HG03280 (cell line): ENCODE results near the gene DST.
"Not testable (repeated sequence)": the region's sequence is repeated elsewhere in the genome, so short reads cannot be mapped to it uniquely, and the experiment has no call there.

Experiments used
- ATAC-seq: cut with Tn5 transposase; IDR thresholded peaks from one replicate; pipeline ENCODE4 v1.9.1; 2021; ENCODE audit warnings: mild to moderate bottlenecking, moderate library complexity; ENCODE audit not compliant: unreplicated experiment

The DST gene

DNA sequence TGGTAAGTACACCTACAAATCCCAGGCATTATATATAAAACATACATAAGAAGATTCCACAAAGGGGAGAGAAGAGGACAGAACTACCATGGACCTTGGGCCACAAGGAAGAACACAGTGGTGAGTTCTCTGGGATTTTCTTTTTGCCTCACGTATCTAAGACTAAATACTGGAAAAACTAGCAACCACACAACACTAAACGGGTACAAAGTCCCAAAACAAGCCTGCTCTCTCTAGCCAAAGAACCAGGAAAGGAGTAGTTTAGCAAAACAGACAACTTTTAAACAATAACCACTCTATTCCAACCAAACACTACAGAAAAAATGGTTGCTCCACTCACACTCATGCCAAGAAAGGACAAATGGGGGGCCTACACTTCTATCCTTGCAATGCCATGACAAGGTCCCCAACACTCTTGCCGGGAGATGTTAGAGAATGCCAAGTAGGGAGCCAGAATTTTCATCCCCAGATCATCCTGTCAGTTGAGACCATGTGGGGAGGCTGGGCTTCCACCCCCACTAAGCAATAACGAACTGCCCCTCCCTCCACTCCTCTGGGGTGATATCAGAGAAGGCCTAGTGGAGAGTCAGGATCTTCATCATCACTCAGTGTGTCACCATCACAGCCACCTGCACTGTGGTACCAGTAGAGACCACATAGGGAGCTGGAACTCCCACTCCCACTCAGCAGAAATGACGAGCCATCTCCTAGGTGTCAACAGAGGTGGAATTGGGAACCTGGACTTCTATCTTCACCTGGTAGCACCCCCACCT, 123.5 kb downstream of the DST start:
- ATAC-seq, result no peak

DNA sequence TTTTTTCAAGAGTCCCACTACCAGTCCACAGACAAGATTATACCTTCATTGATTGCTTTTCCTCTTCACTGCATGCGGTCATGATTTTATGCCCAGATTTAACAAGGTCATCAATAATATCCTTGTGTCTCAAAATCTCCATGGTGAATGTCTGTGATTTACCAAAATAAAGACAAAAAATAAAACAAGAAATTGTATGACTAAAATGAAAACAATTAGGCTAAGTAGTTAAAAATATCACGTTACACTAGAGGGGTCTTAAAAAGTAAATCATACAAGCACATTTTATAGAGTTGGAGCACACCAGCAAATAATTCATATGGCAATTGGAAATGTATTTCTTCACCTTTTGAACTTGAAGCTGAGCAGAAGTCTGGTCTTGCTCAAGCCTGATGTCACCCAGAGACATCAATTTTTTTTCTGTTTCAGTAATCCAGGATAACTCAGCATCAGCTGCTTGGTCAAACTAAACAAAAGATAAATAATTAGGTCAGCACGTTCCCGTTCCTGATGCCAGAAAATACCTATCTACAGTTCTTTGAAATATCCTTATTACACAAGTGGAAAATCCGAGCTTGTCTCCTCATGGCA, 125.4 kb downstream of the DST start:
- no peak for ATAC-seq

DNA sequence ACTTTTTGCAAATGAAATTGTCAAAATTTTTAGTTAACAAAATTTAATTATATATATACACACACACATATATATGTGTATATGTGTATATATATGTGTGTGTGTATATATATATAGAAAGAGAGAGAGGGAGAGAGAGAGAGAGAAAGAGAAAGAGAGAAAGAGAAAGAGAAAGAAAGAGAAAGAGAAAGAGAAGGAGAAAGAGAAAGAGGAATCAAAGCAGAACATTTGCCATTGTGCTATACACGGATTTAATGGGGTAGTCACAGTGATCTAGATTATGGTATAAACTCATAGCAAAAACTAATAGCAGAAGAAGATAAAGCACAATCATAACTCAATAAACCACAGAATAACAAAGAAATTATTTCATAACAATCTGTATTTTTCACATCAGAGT, 126.7 kb downstream of the DST start:
- no peak for ATAC-seq

DNA sequence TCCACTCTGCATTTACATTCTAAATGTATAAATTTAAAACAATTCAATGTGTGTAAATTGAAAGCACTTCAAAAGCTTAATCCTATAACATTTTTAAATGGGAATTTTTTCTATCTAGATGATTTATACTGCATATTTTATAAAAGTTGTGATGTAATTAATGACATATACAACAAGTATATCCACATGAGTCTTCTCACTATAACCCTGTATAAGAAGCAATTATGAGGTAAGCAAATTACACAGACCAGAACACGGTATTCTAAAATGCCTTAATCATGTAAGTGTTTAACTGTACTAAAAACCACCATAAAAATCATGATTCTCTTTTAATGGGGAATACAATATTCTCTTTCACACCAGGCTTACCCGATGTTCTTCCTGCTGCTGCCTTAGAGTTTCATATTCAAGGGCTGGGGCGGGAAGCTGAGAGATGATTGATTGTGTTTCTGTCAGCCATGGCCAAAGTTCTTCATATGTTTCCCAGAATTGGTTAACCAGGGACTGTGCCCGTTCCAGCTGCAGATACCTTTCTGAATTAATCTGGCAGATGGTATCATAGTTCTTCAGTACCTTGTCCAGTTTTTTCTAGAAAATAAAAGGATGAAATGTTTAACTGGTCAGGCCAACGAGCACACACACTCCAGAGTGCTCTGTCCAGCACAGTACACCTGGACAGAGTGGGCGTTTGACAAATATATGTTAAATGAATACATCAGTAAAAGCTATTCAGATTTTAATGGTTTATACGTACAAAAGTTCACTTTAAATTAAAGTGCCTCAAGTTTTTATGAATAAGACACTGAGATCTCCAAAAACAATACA, 127.4 kb downstream of the DST start:
- ATAC-seq, result no peak

DNA sequence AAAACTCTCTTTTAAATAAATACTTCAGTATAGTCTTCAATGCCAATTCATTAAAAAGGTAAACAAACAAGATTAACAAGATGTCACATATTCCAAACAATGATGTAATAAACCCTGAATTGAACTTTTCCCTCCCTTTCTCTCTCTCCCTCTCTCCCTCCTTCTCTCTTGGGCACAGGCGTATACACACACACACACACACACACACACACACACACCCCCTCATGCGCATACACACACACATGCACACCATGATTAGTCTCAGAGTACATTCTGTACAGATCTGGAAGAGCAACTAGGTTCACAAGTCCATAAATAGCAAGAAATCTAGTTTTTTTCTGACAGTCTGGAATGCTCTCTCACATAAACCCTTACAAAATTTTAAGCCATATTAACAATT, 128.3 kb downstream of the DST start:
- ATAC-seq, result no peak

DNA sequence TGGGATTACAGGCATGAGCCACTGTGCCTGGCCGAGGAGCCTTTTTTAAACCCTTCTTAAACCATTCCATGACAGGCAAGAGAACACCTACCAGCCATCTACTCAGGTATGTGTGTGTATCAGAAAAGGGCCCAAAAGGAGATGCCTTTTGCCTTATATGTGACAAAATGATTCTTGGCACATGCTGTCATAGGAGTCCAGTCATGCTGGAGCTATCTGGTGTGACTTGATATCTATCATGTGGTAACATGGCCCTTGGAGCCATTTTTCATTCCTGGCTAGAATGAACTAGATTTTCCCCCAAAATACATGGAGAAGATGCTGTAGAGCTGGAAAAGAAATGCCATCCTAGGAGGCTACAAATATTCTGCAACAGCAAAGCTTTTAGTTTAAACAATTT, 129.1 kb downstream of the DST start:
- ATAC-seq, result no peak

DNA sequence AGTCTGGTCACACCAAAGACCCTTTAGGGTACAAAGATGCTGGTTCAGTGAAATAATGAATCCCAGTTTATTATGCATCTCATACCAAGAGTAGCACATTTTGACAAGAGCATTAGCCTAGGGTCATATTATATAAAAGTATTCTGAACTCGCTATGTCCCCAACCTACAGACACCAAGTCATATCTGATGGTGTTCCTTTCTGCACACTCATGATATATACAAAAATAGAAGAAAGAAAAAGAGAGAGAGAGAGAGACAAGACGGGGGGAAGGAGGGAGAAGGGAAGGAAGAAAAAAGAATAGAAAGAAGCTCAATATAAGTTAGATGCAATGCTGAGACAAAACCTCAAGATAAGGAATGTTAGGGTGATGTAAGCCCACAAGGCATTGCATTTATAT, 131.1 kb downstream of the DST start:
- no peak for ATAC-seq

DNA sequence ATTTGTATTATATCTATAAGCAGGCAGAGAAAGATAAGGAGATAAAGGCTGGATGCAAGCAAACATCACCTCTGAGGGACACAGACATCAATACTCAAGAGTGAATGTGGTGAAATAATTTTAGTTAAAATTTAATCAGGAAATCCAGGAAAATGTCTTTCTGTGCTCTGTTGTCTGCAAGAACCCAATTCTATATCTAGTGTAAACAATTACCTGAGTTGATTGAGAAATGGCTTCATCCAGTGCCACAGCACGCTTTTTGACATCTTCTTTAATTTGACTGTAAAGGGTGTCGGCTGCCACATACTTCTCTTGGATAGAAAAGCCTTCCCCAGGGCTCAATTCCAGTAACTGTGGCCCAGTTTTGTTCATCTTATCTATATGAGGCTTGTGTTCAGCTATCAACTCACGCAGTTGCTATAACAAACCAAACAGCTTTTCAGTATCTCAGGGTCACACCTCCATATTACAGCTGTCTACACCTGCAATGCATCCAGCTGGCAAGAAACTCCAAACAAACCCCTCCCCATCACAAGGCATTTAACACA, 131.6 kb downstream of the DST start:
- no peak for ATAC-seq

DNA sequence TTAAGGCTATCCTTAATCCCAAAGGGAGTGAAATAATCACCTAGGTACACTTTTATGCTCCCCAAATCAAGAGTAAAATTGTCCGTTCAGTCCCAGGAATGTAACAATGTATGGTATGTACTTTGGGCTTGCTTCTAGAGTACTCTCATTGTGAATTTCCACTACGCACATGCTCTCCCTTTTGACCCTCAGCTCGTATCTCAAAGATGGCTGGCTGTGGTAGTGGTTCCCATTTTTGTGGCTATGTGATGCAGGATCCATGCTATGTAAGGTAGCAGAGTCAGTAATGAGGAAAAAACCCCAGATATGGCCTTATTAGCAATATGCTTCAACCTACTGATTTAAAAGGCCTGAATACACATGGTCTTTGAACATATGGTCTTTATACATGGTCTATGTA, 133.7 kb downstream of the DST start:
- ATAC-seq, result no peak

DNA sequence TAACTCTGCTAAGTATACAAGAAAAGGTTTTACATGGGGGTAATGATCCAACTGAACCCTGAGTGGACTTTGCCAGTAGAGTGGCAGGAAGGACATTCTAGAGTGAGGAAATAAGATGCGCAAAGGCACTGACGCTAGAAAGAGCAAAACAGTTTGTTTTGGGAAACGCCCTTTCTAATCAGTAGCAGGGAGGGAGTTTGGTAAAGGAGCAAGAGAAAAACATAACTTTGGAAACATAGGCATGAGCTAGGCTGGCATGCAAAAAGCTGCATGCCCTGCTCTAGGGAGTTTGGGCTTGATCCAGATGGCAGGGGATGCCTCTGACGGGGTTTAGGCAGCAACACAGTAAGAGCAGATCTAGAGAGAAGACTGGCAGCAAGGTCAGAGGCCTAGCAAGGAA, 135.2 kb downstream of the DST start:
- ATAC-seq, result no peak

DNA sequence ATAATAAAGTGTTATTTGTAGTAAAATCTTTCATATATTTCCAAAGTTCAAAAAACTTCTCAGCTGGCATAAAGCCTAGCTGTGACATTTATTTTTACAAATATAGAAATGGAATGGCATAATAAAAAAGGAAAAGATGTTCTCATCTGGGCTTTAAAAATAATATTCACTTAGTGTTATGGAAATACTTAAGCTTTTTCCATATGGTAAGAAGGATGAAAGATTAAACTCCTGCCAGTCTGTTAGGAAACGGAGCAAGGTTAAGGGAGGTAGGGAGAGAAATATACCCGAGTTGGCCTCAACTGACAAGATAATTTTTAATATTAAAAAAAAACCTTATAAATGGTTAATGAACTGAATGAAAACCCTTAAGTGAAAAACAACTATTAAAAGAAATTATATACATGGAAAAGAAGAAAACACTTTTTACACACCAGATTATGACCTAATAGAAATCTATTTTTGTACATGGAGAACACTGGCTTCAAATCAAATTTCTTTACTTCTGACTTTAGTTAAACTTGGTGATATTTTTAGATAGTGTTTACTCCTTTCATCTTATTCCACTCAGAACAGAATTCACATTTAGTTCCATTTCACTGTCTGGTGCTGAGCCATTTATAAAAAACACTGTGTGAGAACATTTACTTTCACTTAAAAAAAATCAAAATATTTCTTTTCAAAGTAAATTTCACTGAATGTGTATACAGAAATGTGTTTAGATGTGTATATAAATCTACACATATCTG, 137.0 kb downstream of the DST start:
- no peak for ATAC-seq

DNA sequence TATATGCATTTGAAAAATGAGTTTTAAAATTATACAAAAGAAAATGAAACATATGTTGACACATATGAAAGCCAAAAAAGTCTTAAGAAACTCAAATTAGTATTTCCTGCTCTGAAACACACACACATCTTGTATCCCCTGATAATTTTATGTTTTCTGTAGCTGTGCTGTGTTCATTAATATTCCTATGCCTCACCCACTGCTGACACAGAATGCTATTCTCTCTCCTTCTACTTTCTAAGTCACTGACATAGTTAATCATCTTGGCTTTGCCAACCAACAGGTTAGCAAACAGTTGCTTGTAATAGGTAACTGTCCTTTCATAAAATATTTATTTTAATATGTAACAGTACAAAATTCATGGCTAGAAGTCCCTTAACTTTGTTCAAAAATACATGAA, 140.7 kb downstream of the DST start:
- no peak for ATAC-seq

DNA sequence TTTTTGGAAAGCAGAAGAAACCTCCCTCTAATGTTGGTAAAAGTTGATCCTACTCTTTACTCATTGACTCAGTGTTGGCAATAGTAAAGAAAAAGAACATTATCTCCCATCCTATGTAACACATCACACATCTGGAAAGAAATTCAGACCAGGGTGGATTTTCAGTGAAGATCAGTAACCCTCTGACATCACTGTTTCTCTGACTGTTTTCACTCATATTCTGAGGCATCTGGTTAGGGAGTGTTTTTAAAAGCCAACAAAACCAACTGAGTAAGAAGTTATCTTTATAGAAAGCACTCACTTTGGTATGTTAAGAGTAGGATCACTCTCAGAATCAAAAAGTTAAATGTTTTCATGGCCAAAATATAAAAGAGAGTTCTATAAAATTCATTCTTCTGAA, 143.6 kb downstream of the DST start:
- ATAC-seq, result no peak

DNA sequence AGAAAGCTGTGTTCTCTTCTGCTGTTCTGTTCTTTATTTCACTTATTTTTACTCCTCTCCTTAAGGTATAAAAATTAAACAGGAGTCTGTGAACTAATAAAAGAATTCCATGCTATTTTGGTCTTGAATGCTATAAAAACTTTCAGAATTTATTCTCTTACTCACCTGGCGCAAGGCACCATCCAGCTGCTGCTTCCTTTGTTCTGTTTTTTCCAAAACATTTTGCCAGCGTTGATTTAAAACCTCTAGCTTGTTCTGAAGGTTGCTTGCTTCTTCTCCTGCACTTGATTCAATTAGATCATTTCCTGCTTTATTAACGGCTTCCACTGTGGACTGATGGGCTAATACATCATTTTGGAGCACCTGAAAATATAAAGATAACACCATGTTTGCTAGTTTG, 145.0 kb downstream of the DST start:
- no peak for ATAC-seq

DNA sequence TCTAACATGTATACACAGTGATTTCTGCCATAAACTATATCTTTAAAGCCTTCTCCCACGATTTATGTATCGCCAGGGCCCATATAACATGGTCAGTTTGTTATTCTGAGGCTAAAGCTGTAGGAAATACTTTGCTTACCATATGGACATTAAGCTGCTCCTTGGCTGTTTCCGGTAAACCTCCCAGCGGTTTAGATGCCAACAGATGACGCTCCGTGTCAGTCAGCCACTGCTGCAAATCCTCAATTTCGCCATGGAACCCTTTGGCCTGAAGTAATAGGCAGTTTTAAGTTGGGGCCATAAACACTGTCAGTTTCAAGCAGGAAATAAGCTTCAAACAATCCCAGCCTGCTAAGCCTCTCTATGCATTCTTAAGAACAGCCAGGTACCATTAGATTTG, 145.4 kb downstream of the DST start:
- ATAC-seq, result no peak

DNA sequence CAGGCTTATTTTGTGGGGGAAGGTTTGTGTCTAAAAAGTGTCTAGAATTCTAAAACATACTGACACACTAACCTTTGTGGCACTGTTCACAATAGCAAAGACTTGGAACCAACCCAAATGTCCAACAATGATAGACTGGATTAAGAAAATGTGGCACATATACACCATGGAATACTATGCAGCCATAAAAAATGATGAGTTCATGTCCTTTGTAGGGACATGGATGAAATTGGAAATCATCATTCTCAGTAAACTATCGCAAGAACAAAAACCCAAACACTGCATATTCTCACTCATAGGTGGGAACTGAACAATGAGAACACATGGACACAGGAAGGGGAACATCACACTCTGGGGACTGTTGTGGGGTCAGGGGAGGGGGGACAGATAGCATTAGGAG, 146.0 kb downstream of the DST start:
- not testable (repeated sequence) for ATAC-seq

DNA sequence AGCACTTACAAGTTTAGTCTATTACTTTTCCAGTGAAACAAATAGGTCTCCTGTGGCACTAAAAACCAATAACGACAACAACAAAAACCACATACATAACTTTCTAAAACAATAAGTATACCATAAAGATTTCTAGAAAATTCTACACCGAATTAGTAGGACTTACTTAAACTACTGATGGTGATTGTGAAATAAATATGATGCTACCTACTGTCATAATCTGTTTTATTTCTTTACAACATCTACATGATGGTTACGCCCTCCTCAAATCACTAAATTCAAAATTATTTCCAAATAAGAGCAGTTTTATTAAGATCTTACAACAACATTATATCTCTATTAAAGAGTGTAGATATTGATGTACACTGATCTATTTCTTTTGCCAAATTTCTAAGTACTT, 147.0 kb downstream of the DST start:
- no peak for ATAC-seq

DNA sequence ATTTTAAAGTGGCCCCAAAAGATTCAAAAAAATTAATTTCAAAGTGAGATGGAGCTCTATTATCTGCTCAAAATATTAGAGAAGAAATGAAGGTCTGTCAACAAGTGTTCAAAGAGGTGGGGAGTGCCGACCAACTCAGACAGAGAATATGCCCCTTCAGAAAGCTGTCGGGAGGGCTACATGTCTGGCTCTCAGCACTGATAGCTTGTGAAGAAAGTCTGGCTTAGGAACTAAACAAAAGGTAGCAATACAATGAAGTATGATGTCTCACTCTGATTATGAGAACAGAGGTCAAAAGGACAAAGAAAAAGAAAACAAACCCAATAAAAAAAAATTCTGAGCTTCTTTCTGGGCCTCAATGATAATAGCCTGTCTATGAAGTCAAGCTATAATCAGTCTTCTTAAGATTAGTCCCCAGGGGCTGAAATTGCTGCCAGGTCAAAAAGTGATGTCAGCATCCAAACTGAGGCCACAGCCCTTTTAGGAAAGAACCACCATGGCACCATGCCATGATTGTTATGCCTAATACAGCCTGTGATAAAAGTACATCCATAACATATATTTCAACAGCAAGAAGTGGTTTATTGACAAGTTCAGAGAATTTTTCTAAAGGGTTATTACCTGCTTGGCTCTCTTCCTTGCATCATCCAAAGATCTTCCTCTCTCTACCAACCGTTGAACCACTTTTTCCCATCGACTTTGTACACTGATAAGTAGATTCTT, 150.9 kb downstream of the DST start:
- ATAC-seq, result no peak

DNA sequence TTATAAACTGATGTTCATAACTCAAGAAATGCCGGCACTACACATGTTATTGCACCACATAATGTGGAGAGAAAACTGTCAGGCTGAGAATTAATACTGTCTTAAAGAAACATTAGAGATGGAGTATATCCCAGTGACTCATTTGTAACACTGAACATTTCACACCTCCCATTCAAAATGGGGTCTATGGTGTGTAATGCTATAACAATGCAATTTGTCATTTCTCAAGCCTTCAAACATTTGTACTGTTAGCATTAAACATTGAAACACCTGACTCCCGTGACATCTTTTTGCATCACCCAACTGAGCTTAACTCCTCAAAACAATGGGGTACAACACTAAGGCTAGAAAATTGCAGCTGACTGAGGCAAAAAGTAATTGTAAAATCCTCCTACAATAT, 151.7 kb downstream of the DST start:
- ATAC-seq, result no peak

DNA sequence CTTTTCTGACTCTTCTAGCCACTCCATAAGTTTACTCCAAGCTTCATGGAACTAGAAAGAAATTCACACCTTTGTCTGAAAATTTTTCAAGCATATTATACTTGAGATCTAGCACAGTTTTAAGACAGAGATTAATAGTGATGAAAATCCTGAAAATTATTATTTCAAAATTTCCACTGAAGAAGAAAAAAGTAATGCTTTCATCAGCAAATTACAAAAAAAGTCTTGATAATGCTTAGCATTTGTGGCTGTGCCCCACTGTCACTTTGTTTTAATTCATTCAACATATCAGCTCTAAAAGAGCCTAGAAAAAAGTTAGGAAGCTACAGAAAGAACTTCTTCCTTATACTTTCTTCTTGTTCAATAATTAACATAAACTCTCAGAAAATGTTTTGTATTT, 153.1 kb downstream of the DST start:
- no peak for ATAC-seq
